GM12878 (cell line): Measurements from ENCODE around the gene ENTPD6. TPM values are rescaled to one million over a fixed set of nuclear protein-coding genes. Genes with fewer than 3 reads are reported as not detected.

ENCODE experiments used
- ETV6 ChIP-seq, 2 experiments: fragments of 450-650 bp in 1 of 2; IDR thresholded peaks in 1 of 2; conservative IDR thresholded peaks in 1 of 2; 2 replicates each; pipeline ENCODE4 v1.6.1; 2014; ENCODE audit warnings: antibody characterized with exemption in 1 of 2, borderline replicate concordance in 1 of 2, low read depth in 1 of 2, mild to moderate bottlenecking in 1 of 2, moderate library complexity in 1 of 2
- JUNB ChIP-seq: IDR thresholded peaks from 2 replicates; pipeline ENCODE4 v1.6.1; 2016; ENCODE audit warnings: antibody characterized with exemption, mild to moderate bottlenecking
- NFIC ChIP-seq: IDR thresholded peaks from 2 replicates; pipeline ENCODE4 v1.6.1; 2012; ENCODE audit warnings: low read depth, mild to moderate bottlenecking, inconsistent platforms, low read length, moderate library complexity
- ZBED1 ChIP-seq: IDR thresholded peaks from 2 replicates; pipeline ENCODE4 v1.6.1; 2016; ENCODE audit warnings: borderline replicate concordance
- ZNF384 ChIP-seq: IDR thresholded peaks from 2 replicates; pipeline ENCODE4 v1.6.1; 2012; ENCODE audit warnings: low read depth, mild to moderate bottlenecking, low read length, improper control_type of control experiment, borderline replicate concordance
- polyA plus RNA-seq, 11 experiments: library from polyadenylated mRNA; depleted of rRNA in 4 of 11; unstranded in 6 of 11; stranded (reverse) in 5 of 11; fragments of >200 nt; fragmentation: Nextera tagmentation in 4 of 11; fragmentation: Illumina TruSeq in 1 of 11; extraction: Ambion mirVana in 4 of 11; extraction: Trizol in 1 of 11; gene quantifications; 1 replicate in 1 of 11; 2 replicates in 10 of 11; pipeline versions ENCODE4 v1.2.1 to v1.2.3, GENCODE V29; 2011 to 2016; ENCODE audit warnings: inconsistent platforms in 2 of 11, missing spikeins in 2 of 11, low read depth in 1 of 11
- total RNA-seq, 4 experiments: library from RNA; depleted of rRNA in 3 of 4; stranded (reverse); fragments of >200 nt in 3 of 4; fragmentation: Illumina TruSeq in 1 of 4; extraction: Trizol in 1 of 4; gene quantifications; 2 replicates each; pipeline versions ENCODE4 v1.2.1 to v1.2.3, GENCODE V29; 2013 to 2021
- TF ChIP-seq, protein P1 (sequence below): fragments of 450-650 bp; formaldehyde crosslinking; IDR thresholded peaks from 2 replicates; pipeline ENCODE4 v1.4.0; 2020; ENCODE audit warnings: mild to moderate bottlenecking, moderate library complexity
- TF ChIP-seq, protein P2 (sequence below): IDR thresholded peaks from 2 replicates; pipeline ENCODE4 v1.6.1; 2012; ENCODE audit warnings: low read depth, low read length, improper control_type of control experiment
- TF ChIP-seq, protein P3 (sequence below): IDR thresholded peaks from 2 replicates; pipeline ENCODE4 v1.6.1; 2011; ENCODE audit warnings: mild to moderate bottlenecking, low read depth, low read length, moderate library complexity; ENCODE audit not compliant: insufficient replicate concordance

Gene ENTPD6
- total and polyA plus RNA-seq, 10 of the 15 experiments (the other 5 are each of a cell fraction or from before 2014, with no cell fraction given) = 0.53 to 45.4 (median 31.1) TPM

DNA sequence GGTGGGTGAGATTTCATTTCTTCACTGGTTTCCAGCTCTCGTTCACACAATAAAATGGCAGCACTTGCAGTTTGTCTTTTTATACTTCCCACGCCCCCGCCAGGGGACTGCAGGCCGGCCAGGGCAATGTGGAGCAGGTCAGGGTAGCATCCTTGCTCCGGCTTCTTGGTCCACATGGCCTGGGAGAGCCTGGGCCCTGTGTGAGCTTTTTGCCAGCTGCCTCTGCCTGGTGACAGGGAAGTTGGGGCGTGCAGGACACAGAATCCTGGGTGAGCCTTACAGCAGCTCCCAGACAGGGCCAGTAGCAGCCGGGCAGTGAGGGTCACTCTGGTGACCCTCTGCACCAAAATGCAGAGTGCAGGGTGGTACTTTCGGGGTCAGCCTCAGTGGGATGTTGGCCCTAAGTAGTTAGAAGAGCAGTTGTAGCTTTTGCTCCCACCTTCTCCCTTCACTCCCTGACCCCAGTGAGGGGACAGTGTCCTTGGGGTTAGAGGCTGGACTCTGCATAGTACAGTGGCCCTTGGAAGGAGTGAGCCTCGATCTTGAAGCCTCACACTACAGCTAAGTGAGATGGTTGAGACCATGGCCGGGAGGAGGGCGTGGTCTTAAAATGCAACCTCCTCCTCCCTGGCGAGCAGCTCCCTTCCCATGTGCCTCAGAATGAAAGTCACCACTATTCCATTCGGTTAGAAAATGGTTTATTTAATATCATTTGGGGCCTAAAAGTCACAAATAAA is 76.1 kb downstream of the ENTPD6 start (continued):
- TF ChIP-seq, protein P1, sequence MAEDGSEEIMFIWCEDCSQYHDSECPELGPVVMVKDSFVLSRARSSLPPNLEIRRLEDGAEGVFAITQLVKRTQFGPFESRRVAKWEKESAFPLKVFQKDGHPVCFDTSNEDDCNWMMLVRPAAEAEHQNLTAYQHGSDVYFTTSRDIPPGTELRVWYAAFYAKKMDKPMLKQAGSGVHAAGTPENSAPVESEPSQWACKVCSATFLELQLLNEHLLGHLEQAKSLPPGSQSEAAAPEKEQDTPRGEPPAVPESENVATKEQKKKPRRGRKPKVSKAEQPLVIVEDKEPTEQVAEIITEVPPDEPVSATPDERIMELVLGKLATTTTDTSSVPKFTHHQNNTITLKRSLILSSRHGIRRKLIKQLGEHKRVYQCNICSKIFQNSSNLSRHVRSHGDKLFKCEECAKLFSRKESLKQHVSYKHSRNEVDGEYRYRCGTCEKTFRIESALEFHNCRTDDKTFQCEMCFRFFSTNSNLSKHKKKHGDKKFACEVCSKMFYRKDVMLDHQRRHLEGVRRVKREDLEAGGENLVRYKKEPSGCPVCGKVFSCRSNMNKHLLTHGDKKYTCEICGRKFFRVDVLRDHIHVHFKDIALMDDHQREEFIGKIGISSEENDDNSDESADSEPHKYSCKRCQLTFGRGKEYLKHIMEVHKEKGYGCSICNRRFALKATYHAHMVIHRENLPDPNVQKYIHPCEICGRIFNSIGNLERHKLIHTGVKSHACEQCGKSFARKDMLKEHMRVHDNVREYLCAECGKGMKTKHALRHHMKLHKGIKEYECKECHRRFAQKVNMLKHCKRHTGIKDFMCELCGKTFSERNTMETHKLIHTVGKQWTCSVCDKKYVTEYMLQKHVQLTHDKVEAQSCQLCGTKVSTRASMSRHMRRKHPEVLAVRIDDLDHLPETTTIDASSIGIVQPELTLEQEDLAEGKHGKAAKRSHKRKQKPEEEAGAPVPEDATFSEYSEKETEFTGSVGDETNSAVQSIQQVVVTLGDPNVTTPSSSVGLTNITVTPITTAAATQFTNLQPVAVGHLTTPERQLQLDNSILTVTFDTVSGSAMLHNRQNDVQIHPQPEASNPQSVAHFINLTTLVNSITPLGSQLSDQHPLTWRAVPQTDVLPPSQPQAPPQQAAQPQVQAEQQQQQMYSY (CRISPR knock-in tag) = no peak
- TF ChIP-seq ZBED1 (no peak), NFIC (no peak), JUNB (no peak), ETV6 (conservative IDR thresholded peaks at IDR 0.05 in 1 of 2, IDR thresholded peaks at IDR 0.05 in 1 of 2; ENCODE audit: borderline replicate concordance in 1 of 2, low read depth in 1 of 2) (no peak), ZNF384 (no peak)
- TF ChIP-seq, protein P2, sequence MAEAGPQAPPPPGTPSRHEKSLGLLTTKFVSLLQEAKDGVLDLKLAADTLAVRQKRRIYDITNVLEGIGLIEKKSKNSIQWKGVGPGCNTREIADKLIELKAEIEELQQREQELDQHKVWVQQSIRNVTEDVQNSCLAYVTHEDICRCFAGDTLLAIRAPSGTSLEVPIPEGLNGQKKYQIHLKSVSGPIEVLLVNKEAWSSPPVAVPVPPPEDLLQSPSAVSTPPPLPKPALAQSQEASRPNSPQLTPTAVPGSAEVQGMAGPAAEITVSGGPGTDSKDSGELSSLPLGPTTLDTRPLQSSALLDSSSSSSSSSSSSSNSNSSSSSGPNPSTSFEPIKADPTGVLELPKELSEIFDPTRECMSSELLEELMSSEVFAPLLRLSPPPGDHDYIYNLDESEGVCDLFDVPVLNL = no peak
- TF ChIP-seq, protein P3, sequence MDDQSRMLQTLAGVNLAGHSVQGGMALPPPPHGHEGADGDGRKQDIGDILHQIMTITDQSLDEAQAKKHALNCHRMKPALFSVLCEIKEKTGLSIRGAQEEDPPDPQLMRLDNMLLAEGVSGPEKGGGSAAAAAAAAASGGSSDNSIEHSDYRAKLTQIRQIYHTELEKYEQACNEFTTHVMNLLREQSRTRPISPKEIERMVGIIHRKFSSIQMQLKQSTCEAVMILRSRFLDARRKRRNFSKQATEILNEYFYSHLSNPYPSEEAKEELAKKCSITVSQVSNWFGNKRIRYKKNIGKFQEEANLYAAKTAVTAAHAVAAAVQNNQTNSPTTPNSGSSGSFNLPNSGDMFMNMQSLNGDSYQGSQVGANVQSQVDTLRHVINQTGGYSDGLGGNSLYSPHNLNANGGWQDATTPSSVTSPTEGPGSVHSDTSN = no peak
